Stimulated activated CD8-positive, alpha-beta memory T cell treated with anti-CD3 and anti-CD28 coated beads, Interleukin-15, amount 100 ng/mL, for 1 hour (primary cell): Measurements from ENCODE around the gene PPP1R7.
"Not testable (repeated sequence)": the region's sequence is repeated elsewhere in the genome, so short reads cannot be mapped to it uniquely, and the experiment has no call there.

Experiments used
- DNase-seq: peaks from one replicate; pipeline ENCODE4 v3.0.0-alpha.2; 2020; ENCODE audit warnings: low read depth

The PPP1R7 gene

GRCh38 chr2:241173557-241173956 is 23.3 kb downstream of the PPP1R7 start:
- no peak for DNase-seq

DNA sequence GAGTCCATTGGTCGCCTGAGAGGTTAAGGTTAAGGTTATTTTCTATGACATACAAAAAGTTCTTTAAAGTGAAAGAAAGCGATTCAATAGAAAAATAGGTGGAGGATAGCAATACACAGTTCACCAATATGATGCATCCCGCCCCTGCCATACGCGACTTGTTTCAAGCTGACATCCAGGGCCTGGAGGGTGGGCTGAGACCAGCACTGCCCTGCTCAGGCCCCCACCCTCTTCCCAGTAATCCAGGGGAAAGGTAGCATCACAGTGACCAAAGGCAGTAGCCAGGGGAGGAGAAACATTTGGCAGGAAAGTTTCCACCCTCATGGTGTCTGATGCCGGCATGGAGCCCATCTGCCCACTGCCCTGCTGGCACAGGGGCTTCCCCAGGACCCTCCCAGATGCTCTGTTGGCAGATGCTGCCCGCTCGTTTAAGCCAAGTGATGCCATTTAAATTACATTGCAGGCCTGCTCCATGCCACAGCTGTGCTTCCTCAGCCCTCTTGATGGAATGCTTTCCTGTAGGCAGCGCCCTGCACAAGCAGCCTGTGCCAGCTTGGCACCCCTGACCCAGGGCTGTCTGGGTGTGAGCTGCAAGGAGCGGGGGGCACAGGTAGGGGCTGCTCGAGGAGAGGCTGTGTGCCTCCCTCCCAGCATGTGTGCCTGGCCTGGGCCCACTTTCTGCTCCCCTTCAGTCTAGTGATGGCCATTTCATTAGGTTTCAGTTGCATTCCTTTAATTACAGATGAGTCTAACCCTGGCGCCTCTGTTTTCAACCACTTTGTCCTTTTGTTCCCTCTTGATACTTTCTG is 27.5 kb downstream of the PPP1R7 start:
- DNase-seq: no peak

DNA sequence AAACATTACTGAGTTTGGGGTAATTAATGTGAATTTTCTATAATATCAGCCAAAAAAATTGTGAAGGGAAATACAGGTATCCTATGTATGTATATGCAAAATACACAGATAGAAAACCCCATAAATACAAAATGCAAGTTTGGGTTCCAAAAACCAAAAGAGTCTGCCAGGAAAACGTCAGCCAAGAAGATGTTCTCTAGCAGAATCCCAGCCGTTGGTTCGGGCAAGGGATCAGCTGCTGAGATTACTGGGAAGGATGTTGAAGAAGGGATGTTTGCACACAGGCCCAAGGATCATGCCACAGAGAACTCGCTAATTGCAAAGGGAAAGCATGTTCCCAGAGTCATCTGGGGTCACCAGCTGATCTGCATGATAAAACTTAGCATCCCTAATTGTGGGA is 28.7 kb downstream of the PPP1R7 start:
- DNase-seq: no peak

GRCh38 chr2:241179899-241180298 is 29.6 kb downstream of the PPP1R7 start:
- no peak for DNase-seq

GRCh38 chr2:241180495-241180894 is 30.2 kb downstream of the PPP1R7 start:
- DNase-seq: no peak

DNA sequence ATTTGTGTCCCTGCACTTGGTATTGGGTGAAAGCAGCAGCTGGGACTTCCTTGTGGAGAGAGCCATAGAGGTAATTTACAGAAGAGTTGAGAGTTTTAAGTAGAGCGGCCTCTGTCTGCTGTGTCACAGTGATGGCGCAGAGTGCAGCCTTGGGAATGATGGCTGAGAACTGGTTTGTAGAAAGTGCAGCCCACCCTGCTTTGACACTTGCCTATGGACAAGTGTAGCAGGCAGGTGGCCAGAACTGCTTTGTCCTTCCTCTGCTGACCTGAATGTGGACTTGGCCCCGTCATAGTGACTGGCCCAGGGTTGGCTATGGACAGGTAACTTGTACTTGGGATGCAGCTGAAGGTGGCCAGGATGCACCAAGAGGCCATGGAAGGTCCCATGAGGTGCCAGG is 31.9 kb downstream of the PPP1R7 start:
- no peak for DNase-seq

DNA sequence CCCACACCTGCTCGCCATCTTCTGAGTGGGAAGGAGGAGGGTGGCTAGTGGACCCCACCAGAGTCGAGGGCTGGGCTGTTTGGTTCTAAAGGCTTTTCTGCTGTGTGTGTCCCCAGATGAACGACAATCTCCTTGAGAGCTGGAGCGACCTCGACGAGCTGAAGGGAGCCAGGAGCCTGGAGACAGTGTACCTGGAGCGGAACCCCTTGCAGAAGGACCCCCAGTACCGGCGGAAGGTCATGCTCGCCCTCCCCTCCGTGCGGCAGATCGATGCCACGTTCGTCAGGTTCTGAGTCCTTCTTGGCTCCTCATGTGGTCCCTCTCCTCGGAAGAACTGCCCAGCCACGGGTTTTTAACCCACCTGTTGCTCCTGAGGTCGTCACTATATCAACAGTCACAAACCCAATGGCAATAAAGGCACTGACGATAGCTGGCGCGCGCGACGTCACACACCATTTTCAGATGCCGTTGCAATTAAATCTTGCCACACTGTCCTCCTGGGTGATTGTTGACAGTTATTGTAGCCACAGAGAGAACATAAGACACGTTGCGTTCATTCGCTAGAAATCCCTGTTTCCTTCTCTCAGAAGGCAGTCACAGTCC is 32.4 kb downstream of the PPP1R7 start:
- no peak for DNase-seq

- no peak for DNase-seq
Observed at GRCh38 chr2:241183221-241183620, 33.0 kb downstream of the PPP1R7 start.

- no peak for DNase-seq
Observed at GRCh38 chr2:241184901-241185300, 34.6 kb downstream of the PPP1R7 start.

DNA sequence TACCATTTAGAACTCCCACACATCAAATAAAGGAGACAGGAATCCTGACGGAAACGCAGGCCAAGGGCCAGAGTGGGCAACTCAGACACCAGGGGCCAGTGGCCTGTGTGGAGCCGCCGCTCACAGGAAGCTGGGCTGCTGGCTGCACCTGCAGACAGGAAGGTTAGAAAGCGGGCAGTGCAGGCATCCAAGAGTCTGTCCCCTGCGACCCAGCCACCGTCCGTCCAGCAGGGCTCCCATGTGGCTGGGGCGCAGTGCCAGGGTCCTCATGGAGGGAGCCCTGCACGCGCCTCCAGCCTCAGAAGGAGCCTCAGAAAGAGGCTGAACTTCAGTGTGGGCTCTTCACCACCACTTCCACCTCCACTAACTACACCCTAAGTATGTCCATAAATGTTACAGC is 35.7 kb downstream of the PPP1R7 start:
- DNase-seq: no peak

DNA sequence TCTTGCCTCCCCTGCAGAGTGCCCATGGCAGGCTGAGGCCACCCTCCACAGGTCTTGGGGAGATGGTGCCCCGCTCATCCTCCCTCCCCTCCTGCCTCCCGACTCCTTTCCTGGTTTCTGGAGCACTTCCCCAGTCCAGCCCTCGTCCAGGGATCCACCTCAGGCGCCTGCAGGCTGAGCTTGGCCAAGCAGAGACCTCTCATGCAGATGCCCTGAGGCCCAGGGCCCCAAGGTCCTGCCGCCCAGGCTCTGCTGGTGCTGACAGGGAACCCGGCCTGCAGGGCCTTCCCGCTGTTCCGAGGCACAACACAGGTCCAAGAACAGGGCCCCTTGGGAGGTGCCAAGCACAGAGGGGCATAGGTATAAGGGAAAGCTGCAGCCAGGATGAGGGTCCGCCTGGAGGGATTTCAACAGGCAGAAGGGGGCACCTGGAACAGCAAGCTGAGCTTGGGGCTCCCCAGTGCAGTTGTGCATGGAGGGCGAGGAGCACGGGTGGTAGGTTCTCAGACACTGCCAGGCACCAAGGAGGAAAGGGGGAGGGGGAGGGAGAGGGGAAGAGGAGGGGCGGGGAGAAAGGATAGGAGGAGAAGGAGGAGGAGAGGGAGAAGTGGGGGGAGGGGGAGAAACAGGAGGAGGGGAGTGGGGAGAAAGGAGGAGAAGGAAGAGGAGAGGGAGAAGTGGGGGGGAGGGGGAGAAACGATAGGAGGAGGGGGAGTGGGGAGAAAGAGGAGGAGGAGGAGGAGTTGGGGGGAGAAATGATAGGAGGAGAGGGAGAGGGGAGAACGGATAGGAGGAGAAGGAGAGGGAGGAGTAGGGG is 37.0 kb downstream of the PPP1R7 start:
- no peak for DNase-seq

GRCh38 chr2:241187918-241188234 is 37.6 kb downstream of the PPP1R7 start:
- no peak for DNase-seq

- DNase-seq: no peak
Observed at GRCh38 chr2:241188361-241189092, 38.3 kb downstream of the PPP1R7 start, which contains the start of gene ANO7. TSS of gene ANO7 (plus strand) at chr2:241188677. CDS start at chr2:241190064, 1,387 bp downstream.

DNA sequence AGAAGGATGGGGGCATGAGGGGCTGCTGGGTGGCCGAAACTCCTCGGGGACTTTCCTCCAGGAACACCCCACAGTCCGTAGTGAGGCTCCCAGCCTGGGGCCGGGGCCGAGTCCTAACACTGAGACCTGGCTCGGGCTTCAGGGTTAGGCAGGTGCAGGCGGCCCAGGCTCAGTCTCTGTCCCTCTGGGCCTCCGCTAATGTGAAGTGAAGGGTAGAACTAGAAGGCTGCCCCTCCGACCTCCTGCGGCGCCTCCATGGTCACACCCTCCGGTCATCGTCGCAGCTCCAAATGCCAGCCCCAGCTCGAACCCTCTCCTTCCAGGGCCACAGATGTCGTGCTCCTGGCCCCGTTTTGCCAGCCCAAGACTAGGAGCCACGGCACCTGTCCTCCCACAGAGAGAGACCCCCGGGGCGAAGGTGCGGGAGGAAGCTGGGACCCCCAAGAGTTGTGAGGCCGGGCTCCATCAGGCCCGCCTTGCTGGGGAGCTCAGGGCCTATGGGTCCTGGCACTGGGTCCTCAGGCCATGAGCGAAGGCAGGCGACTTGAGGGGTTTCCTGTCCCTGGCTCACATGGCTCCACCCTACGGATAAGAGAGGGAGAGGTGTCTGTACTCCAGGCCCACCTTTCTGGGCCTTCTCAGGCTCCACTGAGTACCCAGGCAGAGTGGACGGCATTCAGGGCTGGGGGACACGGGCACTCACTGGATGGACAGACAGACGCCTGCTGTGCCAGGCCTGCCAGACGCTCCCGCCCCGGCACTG is 39.0 kb downstream of the PPP1R7 start:
- no peak for DNase-seq

- no peak for DNase-seq
Observed at GRCh38 chr2:241189856-241190201, 39.6 kb downstream of the PPP1R7 start.

DNA sequence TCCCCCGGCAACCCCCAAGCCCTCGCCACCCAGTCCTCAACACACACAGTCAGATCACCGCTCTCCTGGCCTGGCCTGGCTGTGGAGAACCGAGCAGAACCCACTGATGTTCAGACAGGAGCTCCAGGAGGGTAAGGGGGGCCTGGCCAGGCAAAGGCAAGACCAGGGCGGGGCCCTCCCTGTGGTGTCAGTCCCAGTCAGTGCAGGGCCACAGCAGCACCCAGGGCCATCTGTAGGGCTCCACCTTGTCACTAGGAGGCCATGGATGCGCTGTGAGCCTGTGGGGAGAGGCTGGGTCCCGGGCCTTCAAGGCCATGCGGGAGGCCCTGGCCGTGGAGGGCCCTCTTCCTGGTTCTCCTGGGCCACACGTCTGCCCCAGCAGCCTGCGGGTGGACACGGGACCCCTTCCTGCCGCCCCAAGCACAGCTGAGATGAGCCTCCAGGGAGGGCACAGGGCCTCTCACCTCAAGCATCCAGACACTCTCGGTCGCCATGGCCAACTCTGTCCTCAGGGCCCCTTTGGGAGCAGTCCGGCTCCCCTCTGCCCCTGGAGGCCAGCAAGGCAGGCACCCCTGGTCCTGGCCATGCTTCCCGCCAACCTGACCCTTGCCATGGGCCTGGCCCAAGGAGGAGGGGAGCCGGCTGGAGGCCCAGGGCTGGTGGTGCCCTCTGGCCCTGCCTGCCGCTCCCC is 40.2 kb downstream of the PPP1R7 start:
- no peak for DNase-seq

- DNase-seq: no peak
Observed at GRCh38 chr2:241191081-241191480, 40.8 kb downstream of the PPP1R7 start.

DNA sequence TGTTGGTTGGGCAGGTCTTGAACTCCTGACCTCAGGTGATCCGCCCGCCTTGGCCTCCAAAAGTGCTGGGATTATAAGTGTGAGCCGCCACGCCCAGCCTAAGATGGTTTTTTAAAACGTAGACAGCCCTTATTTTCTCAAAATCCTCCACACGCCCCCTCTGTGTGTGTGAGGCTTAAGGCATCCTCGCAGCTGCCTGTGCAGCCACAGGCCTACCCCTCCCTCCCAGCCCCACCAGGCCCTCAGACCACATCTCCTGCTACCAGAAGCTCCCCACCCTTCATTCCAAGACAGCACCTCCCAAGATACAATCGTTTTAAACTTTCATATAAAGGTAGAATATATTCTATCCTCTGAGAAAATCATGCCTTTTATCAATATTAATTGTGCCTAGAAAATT is 43.0 kb downstream of the PPP1R7 start:
- DNase-seq: no peak

GRCh38 chr2:241194811-241195210 is 44.5 kb downstream of the PPP1R7 start:
- no peak for DNase-seq

GRCh38 chr2:241195506-241196130 is 45.4 kb downstream of the PPP1R7 start:
- DNase-seq: no peak

- DNase-seq: not testable (repeated sequence)
Observed at GRCh38 chr2:241197246-241197645, 47.0 kb downstream of the PPP1R7 start.
